GM18861 (cell line): ENCODE measurements around the gene MRM1.

Experiments used
- ATAC-seq: cut with Tn5 transposase; IDR thresholded peaks from one replicate; pipeline ENCODE4 v1.9.1; 2021; ENCODE audit not compliant: unreplicated experiment

Gene MRM1

DNA sequence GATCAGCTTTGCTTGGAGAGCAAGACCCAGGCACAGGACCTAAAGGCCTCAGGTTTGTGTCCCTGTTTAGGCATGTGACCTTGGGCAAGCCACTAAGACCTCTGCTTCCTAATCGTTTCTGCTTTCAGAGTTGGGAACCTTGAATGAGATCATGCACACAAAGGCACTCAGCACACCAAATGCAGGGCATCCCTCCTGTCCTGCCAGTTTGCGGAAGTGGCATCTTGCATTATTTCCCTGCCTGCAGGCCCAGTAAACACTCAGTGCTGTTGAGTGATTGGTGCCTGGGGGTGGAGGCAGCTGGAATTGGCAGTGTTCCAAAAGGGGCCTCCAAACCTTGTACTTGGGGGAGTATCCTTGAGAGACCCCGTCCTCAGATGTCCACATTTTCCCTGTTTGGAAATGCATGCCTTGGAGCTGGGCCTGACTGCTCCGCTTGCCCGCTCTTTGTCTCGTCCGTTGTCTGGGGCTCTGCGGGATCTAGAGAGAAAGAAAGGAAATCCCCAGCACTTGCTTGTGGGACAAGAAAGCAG is 28.7 kb downstream of the MRM1 start:
- ATAC-seq, result no peak

DNA sequence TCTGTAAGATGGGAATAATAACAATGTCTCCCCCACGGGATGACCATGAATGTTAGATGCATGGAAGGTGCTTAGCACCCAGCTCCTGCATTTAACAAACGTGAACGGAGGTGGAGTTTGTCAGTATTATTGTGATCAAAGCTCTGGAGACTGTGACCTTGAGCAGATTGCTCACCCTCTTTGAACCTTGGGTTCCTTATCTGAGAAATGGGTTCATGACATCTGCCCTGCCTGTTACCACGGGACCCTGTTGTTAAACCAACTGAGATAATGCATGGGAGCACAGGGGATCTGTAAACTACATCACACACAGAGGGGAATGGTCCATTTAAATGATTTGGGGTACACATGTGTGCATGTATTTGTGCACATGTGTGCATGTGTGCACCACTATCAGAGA is 29.6 kb downstream of the MRM1 start:
- no peak for ATAC-seq

DNA sequence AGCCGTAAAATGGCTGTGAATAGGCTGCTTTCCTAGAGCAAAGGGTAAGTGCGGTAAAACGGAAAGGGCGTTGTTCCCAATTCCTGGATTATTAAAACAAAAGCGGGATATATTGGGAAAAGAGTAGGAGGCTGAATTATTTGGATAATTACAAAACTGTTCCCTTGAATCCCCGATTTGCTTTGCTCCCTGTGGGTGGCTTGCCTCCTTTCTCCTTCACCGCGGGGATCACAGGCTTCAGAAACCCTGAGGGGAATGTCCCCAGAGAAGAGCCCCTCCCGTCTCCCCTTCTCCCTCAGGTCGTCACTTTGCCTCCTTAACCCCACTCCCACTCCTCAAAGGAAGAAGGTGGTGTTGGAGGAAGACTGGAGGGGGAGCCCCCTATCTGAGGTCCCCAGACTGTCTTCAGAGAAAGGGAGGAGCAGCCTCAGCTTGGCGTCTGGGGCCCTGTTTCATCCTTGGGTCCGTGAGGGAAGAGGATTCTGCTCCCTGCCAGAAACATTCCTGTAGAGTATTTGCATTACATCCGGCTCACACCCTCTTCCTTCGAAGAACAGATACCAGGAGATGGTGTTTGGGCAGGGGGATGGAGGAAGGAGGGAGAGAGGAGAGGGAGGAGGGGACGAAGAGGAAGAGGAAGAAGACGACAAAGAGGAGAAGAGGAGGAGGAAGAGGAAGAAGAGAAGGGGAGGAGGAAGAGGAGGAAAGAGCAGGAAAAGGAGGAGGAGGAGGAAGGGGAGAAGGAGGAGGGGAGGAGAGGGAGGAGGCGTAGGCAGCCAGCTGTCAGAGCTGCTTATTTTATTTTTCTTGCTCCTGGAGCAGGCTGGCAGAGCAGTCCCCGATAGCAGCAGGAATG is 31.8 kb downstream of the MRM1 start:
- no peak for ATAC-seq

DNA sequence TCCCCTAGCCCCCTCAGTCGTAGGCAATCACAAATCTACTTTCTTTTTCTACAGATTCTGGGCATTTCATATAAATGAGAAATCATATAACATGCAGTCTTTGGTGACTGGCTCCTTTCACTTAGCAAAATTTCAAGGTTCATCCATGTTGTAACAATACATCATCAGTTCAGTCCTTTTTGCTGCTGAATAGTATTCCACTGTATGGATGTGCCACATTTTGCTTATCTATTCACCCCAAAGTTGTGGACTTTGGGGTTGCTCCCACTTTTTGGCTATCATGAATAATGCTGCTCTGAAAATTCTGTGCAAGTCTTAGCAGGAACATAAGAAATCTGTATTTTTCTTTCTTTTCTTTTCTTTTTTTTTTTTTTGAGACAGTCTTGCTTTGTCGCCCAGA is 39.0 kb downstream of the MRM1 start:
- no peak for ATAC-seq

DNA sequence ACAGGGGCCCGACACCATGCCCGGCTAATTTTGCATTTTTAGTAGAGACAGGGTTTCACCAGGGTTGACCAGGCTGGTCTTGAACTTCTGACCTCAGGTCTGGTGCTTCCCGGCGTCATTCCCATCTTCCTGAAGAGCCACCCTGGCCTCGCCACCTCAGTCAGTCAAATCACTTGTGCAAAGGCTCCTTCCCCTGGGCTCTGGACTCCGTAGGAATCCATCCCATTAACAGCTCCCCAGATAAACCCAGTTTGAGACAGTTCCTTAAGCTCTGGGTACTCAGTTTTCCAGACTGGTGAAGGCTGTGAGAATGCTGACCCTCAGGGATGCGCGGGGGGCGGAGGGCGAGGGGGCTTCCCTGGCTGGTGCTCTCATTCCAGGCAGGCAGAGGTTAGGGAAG is 39.5 kb downstream of the MRM1 start:
- ATAC-seq, result no peak

DNA sequence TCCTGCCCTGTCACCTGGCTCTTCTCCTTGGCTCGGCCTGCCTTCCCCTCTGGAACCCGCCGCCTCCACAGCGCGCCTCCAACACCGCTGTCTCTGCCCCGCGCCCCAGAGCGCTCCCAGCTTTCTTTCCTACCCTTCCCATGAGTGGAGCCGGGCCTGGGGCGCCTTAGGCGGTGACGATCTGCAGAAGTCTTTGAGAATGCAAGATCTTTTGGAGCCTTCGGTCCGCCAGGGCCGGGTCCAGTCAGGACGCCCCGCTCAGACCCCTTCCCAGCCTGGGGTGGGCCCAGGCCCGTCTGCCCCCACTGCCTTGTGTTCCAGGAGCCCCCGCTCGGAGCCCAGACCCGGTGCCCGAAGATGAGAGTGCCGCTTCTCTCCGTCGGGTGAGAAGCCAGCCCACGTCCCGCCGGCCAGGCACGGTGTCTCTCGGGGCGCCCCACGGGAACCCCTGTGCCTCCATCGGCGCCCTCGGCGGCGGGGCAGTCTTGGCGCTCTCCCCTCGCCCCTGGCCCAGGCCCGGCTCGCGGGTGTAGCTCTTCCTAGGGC is 40.0 kb downstream of the MRM1 start:
- ATAC-seq, result no peak

DNA sequence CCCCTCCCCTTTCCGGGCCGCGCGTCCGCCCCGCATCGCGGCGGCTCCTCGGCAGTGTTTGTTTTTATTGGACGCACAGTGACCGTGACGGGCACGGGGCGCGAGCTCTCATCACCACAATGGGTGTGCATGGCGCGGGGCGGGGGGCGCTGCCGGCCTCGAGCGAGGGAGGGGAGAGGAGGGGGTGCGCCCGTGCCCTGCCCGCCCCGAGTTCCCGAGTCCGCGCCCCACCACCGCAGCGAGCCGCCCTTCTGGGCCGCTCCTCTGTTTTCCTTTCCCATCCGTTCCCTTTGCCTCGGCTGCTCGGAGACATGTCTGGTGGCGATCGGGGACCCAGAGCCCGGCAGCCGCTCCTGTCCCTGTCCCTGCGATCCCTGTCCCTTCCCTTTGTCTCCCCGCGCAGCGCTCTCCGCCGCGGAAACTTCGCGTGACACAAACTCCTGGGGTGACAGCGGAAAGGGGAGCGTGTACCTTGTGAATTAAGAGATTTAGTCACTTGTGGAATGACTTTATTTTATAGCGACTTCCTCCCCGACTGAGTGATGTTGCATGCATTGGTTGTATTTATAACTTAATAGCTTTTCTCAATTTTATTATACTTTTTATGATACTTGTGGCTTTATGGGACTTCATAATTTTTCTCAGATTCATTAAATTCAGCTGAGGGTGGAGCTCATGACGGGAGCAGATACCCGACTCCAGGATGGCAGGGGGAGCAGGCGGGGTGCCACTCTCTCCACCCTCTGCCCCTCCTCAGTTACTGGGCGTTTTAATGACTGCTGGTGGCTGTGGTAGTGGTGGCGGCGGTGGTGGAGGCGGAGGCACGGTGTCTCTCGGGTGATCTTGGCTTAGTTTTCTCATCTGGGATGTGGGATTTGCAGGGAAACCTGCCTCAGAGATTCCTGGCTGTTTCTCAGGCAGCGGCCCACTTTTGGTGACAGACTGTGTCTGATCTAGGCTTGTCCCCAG is 40.8 kb downstream of the MRM1 start:
- ATAC-seq, result no peak

DNA sequence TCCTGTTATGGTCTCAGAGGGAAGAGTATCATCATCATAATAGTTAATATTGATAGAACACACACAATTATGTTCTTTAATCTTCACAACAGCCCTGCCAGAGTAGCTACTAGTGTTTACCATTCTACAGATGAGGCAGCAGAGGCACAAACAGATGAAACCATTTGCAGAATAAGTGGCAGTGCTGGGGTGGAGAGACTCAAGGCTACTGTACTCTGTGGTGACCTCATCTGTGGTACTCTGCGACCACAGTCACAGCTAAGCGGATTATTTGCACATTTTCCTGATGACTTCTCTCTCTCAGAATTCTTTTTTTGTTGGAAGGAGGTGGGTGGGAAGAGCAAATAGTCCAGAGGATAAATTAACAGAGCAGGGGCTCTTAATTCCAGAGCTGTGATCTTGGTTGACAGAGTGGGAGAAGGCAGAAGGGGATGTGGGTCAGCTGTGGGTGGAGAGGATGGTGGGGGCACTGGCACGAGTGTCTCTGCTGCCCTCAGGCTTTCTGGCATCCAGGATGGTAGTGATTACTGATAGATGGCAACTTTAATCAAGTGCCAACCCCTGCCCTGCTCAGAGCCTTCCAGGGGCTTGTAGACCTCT is 41.8 kb downstream of the MRM1 start:
- no peak for ATAC-seq

DNA sequence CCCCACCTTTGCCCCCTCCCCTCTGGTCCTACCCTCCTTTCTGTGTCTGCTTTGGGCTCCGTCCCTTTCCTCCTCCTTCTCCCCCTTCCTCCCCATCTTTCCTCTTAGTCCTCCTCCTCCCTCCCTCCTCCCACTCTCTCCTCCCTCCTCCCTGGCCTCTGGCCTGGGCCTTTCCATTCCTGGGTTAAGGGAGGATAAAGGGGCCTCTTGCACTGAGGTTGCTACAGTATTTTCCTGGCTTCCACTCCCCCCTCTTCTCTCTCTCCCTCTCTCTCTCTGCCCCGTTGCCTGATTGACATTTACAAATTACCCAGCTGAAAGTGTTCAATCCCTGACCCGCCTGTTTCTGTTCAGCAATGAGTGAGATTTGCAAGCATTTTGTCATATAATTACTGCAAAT is 44.0 kb downstream of the MRM1 start:
- no peak for ATAC-seq

DNA sequence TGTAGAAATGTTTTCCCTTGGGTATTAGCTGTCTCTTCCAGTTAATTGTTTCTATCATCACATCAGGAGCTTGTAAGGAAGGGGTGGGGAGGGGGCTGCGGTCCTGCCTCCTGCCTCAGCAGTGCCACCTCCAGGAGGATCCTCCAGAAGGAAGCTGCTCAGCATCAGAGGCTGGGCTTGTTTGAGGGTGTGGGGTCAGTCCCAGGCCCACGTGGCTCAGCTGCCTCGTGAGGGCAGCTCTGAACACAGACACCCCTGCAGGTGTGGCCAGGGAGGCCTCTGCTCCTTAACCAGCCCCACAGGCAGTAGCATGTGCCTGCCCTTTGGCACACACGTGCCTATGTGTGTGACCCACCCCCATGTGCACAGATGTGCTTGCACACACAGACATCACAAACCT is 46.3 kb downstream of the MRM1 start:
- ATAC-seq, result no peak

DNA sequence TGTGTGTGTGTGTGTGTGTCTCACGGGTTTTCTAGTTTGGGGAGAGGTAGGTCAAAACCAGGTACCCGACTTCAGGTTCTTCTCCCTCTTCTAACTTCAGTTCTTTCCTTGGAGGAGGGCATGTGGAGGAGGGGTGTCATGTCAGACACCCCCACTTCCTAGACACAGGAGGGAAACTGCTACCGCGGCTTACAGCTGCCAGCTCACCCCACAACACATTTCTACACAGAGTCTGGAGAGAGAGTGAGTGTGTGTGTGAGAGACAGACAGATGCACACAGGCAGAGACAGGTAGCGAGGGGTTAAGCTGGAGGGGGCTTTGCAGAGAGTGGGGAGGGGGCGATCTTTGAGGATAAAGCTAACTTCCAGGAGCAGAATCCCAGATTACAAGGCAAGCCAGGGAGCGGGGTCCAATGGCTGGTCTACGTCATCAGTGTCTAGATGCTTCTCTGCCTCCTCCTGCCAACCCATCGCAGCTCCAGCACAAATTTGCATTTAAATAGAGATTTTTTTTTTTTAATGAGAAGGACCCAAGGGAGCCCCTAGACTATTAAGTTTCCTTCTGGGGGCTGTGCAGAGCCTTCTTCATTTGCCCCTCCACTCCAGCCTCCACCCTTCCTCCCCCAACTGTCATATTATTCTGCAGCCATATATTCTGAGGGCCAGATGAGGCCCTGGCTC is 48.9 kb downstream of the MRM1 start:
- no peak for ATAC-seq

DNA sequence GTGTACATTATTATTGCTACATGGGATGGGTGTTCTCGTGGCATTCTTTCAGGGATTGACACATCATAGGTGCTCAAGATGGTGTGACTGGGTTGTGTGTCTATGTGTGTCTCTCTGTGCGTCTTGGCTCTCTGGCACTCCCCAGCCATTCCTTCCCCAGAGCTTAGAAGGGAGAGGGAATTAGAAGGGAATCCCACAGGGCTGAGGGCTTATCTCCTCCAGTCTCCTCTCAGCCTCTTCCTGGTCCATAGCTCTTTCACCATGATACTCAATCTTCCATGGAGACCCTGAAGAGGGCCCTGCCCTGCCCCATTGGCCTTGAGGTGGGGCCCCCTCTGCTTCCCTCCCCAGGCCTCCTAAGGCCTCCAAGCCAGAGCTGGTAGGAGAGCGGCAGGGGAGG is 52.0 kb downstream of the MRM1 start:
- ATAC-seq, result no peak

DNA sequence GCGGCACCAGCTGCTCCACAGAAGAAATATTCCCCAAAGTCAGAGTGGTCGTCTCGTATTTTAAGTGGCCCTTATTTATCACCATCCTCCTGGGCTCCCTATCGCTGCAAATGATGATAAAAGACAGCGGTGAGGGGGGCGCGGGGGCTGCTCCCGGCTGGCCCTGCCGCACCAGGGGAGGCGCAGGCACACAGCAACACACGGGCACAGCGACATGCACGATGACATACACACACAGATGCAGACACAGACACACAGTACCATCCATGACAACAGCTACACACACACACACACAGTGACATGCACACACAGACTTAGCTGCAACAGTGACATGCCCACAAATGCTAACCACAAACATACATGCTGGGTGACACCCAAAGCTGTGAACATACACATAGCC is 52.5 kb downstream of the MRM1 start:
- ATAC-seq, result no peak

DNA sequence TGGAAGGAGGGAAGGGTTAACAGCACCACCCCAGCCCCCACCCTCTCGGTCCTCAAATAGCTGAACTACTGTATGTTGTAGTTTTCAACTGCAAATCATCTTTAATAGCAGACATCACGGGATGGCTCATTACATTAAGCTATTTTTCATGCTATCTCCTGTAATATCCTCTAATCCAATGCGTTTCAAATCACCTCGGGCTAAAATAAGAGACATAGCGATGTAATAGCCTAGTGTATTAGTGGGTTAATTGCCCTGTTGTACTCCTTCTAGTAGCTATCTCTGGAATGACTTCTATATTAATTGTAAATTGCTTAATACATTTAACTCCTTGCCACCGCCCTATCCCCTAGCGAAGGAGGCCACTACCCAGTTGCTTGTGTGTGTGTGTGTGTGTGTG is 54.3 kb downstream of the MRM1 start:
- no peak for ATAC-seq

DNA sequence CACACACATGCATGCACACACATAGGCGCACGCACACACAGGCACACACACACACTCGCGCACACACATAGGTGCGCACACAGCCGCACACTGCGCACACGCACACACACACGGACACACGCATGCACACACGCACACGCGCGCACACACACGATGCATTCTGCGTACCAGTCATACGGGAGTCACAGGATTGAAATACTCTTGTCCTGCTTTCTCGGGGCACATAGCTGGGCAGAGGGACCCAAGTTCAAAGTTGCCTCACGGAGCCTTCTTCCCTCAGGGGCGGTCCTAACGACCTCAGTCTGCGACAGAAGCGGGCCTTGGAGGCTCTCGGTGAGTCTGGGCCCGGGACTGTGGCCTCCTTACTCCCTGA is 56.0 kb downstream of the MRM1 start:
- ATAC-seq, result no peak

DNA sequence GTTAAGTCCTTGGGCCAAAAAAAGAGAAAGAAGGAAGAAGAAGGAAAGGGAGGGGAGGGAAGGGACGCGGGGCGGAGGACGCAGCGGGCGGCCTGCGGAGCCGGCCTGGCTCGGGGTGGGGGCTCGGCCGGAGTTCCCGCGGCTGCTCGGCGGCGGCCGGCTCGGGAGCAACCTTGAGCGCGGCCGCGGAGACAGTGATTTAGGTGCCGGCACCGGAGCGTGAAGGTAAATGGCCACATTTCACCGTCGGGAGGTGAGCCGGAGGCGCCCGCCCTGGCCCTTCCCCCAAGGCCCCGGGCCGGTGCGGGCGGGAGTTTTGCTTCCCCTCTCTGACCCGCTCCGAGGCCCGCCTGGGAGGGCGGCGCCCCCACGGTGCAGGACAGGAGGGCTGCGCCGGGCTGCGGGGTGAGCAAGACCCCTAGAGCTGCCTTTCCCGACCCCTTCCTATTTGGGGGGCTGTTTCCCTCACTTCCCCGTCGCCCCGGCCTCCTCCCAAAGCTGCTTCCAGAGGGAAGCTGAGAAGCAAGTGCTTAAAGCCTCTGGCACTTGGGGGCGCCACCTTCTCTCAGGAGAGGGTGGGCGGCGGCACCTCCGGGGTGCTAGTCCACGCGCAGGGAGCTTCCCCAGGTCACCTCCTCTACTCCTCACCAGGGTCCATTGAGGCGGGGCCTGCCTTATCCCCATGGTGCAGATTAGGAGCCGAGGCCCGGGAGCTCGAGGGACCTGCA is 56.5 kb downstream of the MRM1 start:
- no peak for ATAC-seq
